GM12874 (cell line): ENCODE results near the gene KRTAP5-11.
"Not testable (repeated sequence)": the region's sequence is repeated elsewhere in the genome, so short reads cannot be mapped to it uniquely, and the experiment has no call there.

Experiments used
- CTCF ChIP-seq: IDR thresholded peaks from 2 replicates; pipeline ENCODE4 v1.5.1; 2011; ENCODE audit warnings: low read depth, mild to moderate bottlenecking, control low read depth, low read length, moderate library complexity; ENCODE audit not compliant: insufficient read depth

KRTAP5-11 gene

GRCh38 chr11:71539017-71539416 is 43.7 kb downstream of the KRTAP5-11 start:
- TF ChIP-seq CTCF = no peak

- TF ChIP-seq CTCF = no peak
Observed at GRCh38 chr11:71538666-71538990, 44.0 kb downstream of the KRTAP5-11 start.

GRCh38 chr11:71537977-71538665 is 44.6 kb downstream of the KRTAP5-11 start, which contains the start of gene KRTAP5-8:
Gene KRTAP5-8, plus strand, starts transcription at chr11:71538025. Its CDS starts 31 bp downstream, at chr11:71538056.
- TF ChIP-seq CTCF = not testable (repeated sequence)

- no peak for TF ChIP-seq CTCF
Observed at GRCh38 chr11:71537537-71537936, 45.1 kb downstream of the KRTAP5-11 start.

- TF ChIP-seq CTCF = no peak
Observed at GRCh38 chr11:71535825-71536224, 46.9 kb downstream of the KRTAP5-11 start.

- no peak for TF ChIP-seq CTCF
Observed at GRCh38 chr11:71532036-71532610, 50.6 kb downstream of the KRTAP5-11 start.
